Measurements from ENCODE around the gene RNASE4. TPM values are rescaled to one million over a fixed set of nuclear protein-coding genes. Genes with fewer than 3 reads are reported as not detected.

RNASE4 gene
- total and polyA plus RNA-seq, 10 of the 15 experiments (the other 5 are each of a cell fraction or from before 2014, with no cell fraction given): 0.87 to 2.6 (median 1.3) TPM

GRCh38 chr14:20683125-20683890 lies 1.1 kb upstream of the RNASE4 start (continued):
- TF ChIP-seq CEBPB (IDR thresholded peaks at IDR 0.05; ENCODE audit: borderline replicate concordance in 1 of 2, low read depth in 2 of 2, low read length in 2 of 2): no peak
- no peak for TF ChIP-seq GABPA (IDR thresholded peaks at IDR 0.05; ENCODE audit: low read depth)
- TF ChIP-seq SUZ12 (IDR thresholded peaks at IDR 0.05; ENCODE audit: unreplicated experiment): no peak
- TF ChIP-seq ZSCAN29 (IDR thresholded peaks at IDR 0.05): peak; percentile 92
- TF ChIP-seq PML (IDR thresholded peaks at IDR 0.05; ENCODE audit: low read length): no peak; the same call in 1 of the 2 replicates
- no peak for TF ChIP-seq PAX8 (IDR thresholded peaks at IDR 0.05)
- no peak for TF ChIP-seq KDM1A (IDR thresholded peaks at IDR 0.05; ENCODE audit: borderline replicate concordance)
- peak; percentile 19 for TF ChIP-seq SKIL (IDR thresholded peaks at IDR 0.05; ENCODE audit: low read depth, poor library complexity, severe bottlenecking)
- no peak for TF ChIP-seq DPF2 (IDR thresholded peaks at IDR 0.05)
- no peak for TF ChIP-seq NFXL1 (IDR thresholded peaks at IDR 0.05; ENCODE audit: borderline replicate concordance)
- no peak for TF ChIP-seq E2F4 (IDR thresholded peaks at IDR 0.05; ENCODE audit: low read depth, low read length)
- no peak for TF ChIP-seq ATF3 (IDR thresholded peaks at IDR 0.05; ENCODE audit: borderline replicate concordance, extremely low read depth, low read depth, low read length)
- no peak for TF ChIP-seq BCLAF1 (IDR thresholded peaks at IDR 0.05)
- no peak for TF ChIP-seq PKNOX1 (IDR thresholded peaks at IDR 0.05)
- TF ChIP-seq BCL11A (IDR thresholded peaks at IDR 0.05; ENCODE audit: low read depth, low read length): no peak
- no peak for TF ChIP-seq FOS (IDR thresholded peaks at IDR 0.05; ENCODE audit: borderline replicate concordance, extremely low read depth, insufficient read length)
- no peak for TF ChIP-seq SP1 (IDR thresholded peaks at IDR 0.05; ENCODE audit: low read depth, low read length)
- TF ChIP-seq SMAD5 (IDR thresholded peaks at IDR 0.05; ENCODE audit: low read depth): no peak
- TF ChIP-seq MYB (IDR thresholded peaks at IDR 0.05; ENCODE audit: borderline replicate concordance, low read depth, low read length): no peak
- TF ChIP-seq POLR2A (IDR thresholded peaks at IDR 0.05; ENCODE audit: low read depth, low read length): no peak
- no peak for TF ChIP-seq RBBP5 (conservative IDR thresholded peaks at IDR 0.05)
- TF ChIP-seq TCF7 (IDR thresholded peaks at IDR 0.05; ENCODE audit: borderline replicate concordance): no peak
- TF ChIP-seq MEF2B (IDR thresholded peaks at IDR 0.05; ENCODE audit: partially characterized antibody, poor library complexity, severe bottlenecking): no peak
- TF ChIP-seq TARDBP (IDR thresholded peaks at IDR 0.05; ENCODE audit: borderline replicate concordance): peak; percentile 97
- TF ChIP-seq ZNF207 (IDR thresholded peaks at IDR 0.05; ENCODE audit: borderline replicate concordance): no peak

Data from GM12878 (cell line).